ENCODE results near the gene IGSF1.
"Not testable (repeated sequence)": the region's sequence is repeated elsewhere in the genome, so short reads cannot be mapped to it uniquely, and the experiment has no call there.

Gene IGSF1

DNA sequence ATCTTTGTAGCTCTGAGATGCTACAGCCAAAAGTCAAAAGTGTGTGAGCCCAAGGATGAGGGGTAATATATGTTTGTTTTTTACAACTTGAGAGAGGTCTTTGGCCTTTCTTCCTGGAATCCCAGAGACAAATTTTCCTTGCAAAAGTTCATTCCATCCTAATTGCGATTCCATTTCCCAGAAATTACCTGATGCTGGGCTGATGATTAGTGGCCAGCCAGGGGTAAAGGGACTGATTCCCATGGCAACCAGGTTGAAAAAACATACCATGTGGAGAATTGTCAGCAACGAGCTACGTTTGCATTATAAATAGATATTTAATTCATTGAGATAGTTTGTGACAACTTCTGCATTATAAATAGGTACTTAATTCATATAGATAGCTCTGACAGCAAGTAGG, 17.8 kb downstream of the IGSF1 start:
- no peak for DNase-seq

DNA sequence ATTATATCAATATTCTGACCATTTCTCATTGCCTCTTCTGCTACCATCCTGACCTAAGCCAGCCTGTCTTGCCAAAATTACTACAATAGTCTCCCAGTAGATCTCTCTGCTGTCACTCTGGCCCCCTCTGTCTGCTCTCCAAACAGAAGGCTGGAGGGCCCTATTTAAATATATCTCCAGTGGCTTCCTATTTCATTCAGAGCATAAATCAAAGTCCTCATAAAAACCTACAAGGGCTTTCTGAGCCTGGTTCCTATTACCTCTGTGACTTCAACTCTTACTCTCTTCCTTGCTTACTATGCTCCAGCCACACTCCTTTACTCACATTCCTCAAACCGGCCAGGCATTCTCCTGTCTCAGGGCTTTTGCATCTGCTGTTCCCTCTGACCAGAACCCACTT, 19.0 kb downstream of the IGSF1 start:
- DNase-seq = no peak

DNA sequence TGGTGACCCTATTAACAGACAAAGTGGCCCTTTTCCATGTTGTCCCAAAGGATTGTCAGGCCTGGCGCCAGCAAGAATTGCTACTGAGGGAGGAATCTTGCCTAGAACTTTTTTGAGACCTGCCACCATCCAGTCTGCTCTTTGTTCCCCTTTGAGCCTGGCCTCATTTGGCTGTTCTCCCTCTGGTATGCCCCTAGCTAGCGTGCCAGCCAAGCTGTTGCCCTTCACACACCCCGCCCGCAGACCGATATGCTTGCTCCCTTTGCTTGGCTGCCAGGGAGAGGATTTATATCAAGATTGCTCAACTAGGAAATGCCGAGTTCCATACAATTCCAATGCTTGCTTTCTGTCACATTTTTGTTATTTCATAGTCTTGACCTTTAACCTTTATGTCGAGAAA, 24.4 kb downstream of the IGSF1 start:
- no peak for DNase-seq

DNA sequence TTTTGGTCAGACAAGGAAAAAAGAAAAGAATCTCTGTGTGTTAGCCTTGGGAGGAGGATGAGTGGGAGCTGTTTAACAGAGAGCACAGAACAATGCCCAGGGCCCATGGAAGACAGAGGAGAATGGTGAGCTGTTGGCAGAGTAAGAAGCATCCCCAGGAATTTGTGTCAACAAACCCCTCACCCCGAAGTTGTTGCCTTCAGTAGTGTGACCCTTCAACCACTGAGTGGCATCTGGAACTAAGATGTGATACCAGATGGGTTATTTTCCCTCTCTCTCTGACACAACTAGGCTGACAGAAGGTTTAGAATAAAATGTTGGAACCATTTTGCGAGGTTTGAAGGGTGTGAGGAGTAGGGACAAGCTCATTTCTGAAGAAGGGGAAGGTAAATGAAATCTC, 25.1 kb downstream of the IGSF1 start:
- no peak for DNase-seq

DNA sequence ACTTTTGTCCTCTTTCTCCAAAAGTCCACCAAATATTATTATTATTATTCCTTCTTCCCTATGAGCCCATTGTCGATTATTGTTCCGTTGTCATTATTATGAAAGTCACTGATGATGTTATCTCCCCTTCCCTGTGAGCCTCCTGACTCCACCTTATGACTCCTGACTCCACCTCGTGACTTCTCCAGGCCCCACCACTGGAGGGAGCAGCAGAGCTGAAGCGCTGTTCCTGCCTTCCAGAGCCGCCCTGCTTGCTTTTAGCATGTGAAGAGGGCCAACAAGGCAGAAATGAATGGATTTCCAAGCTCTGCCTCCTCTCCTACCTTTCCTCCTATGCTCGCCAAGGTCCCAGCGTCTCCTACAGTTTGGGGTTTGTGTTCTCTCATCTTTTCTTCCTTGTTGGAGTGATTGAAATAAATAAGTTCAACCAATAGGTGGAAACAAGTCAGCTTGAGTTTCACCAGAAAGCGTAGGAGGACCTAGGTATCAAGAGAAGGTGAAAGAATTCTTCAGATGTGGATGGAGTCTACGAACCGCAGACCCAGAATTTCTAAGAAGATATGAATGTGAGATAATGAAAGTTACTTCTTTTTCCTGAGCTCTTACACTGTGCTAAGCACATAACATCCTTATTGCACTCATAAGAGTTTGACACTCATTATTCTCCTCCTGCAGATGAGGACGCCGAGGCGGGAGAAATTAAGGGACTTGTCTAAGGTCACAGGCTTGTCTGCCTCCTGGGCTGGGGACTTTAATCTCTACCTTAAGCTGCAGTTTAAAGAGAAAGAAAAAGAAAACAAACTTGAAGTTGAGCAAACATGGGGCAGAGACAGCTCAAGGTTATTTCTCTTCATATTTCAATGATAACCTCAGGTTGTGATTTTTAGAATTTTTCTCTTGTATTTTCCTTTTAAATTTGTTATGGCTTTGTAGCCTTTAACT, 26.1 kb downstream of the IGSF1 start:
- DNase-seq = no peak

DNA sequence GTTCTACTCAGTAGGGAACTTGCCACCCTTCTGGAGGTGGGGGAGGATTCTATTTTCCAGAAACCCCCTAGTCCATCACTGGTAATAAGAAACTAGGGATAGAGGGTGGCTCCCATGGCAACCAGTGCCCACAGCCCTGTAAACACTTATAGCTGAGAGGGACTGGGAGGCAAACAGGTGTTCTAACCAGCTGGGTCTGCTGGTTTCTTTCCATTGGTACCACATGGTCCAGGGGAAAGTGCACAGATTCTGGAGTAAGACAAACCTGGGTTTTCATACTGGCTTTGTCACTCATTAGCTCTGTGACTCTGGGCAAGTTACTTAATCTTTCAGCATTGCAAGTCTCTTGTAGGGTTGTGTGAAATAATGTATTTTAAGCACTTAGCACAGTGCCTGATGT, 26.9 kb downstream of the IGSF1 start:
- DNase-seq = no peak

DNA sequence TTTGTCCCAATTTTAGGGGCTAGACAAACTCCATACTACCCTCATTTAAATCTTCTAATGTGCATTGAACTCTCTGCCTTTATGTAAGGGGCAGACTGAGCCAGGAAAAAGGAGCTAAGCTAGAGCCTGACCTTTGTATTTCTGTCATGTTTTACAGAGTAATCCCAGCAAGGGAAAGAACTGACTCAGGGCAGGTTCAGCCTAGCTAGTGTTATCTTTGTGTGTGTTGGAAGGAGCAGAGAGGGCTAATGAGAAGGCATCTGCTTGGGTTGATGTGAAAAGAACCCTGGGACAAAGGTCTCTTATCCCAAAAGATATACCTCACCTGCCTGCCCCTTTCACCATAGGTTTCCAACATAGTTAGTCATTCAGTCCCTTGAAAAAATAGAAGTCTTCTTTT, 31.7 kb downstream of the IGSF1 start:
- DNase-seq = no peak

DNA sequence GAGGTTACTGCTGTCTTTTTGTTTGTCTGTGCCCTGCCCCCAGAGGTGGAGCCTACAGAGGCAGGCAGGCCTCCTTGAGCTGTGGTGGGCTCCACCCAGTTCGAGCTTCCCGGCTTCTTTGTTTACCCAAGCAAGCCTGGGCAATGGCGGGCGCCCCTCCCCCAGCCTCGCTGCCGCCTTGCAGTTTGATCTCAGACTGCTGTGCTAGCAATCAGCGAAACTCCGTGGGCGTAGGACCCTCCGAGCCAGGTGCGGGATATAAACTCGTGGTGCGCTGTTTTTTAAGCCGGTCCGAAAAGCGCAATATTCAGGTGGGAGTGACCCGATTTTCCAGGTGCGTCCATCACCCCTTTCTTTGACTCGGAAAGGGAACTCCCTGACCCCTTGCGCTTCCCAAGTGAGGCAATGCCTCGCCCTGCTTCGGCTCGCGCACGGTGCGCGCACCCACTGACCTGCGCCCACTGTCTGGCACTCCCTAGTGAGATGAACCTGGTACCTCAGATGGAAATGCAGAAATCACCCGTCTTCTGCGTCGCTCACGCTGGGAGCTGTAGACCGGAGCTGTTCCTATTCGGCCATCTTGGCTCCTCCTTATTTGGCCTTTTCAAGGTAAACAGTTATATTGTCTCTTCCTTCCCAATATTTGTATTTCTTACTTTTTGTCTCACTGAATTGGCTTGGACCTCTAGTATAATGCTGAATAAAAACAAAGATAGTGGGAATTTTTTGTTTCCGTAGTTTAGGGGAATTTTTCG, 37.9 kb downstream of the IGSF1 start:
- not testable (repeated sequence) for DNase-seq

DNA sequence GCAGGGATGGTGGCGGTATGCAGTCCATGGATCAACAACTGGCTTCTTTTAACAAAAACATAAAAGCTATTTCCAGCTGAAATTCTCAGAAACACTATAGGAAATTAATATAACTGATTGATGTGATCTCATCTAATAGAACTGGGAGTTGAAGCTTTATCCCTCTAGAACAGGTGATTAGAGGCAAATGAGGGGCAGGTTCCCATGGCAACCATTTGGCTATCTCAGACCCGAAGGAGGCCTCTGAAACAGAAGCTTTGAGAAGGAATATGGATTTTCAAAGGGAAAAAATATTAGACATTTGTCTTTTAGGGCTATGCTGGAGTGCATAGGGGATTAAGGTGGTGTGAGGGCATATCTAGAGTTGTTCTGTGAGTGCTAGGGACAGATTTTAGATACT, 50.0 kb downstream of the IGSF1 start:
- DNase-seq = no peak

DNA sequence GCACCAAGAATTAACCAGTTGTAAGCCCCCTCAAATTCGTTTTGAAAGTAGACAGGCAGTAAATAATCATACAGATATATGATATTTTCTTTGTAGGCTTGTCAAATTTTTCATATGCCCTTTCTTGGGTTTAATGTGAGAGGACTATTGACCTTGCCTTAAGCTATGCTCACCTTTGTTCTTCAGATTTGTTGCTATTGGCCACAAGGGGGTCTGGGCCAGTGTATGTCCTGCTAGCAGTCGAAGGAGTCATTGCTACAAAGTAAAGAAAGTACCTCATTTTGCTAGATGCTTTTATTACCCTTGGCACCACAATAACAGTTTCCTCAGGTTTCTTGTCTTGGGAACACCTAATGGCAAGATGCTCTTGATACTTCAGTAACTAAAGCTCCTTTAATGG, 51.7 kb downstream of the IGSF1 start:
- no peak for DNase-seq

DNA sequence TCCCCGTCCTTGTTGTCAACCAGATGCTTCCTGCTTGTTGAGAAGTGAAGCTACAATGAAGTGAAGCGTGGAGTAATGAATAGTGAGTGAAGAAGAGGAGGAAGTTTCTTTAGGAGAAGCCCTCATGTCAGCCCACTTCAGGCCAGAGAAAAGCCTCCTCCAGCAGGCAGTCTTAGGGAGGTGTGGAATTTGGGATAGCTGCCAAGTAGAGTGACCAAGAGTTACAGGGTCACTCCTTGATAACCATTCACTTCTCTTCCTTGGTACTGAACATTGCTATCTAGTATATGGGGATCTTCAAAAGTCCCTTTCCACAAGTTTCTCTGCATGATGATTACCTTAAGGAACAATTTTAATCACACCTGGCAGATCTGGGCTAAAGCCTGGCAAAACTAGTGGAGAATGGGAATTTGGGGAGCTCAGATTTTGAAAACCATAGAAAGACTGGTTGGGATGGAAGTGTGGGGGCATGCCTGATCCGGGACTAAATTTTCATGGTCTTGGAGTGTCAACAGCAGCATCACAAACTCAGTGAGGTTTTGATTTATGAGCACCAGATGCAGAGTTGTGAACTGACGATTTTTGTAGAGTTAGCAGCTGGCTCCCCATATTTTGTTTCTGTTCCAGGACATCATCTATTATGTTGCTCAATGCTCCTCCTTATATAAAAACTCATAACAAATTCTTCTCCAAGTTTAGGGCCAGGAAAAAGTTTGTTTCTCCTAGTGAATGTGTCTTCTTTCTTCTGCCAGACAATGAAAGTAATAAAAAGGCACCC, 53.1 kb downstream of the IGSF1 start:
- no peak for DNase-seq

DNA sequence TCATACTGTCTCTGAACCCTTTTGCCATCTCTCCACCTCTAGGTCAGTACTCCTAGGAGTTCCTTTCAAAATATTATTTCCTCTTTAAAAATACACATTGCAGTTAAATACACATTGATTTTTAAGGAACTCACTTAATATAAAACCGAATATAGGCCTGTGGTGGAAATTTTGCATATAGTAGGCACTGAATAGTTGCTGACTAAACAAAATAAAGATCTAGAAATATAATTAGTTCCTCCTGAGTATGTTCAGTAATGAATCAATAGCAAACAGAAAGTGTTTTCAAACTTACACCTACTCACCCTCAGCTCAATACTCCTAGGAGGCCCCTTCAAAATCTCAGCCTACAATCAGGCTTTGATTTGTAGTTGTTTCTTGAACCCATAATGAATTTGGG, 61.5 kb downstream of the IGSF1 start:
- DNase-seq = no peak

DNA sequence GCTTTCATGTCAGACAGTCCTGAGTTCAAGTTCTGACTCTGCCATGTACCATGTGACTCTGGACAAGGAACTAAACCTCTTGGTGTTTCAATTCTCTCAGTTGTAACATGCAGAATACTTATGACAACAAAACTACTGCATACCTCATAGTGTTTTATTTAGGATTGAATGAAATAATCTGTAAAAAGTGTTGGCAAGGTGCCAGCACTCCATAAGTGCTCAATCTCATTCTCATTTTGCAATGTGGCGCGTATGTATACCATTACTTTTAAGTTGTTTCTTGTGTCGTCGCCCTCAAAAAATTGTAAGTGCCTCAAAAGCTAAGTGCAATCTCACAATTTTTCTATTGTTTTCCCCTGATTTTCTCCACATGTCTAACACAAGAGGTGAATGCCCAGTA, 62.5 kb downstream of the IGSF1 start:
- DNase-seq = no peak

DNA sequence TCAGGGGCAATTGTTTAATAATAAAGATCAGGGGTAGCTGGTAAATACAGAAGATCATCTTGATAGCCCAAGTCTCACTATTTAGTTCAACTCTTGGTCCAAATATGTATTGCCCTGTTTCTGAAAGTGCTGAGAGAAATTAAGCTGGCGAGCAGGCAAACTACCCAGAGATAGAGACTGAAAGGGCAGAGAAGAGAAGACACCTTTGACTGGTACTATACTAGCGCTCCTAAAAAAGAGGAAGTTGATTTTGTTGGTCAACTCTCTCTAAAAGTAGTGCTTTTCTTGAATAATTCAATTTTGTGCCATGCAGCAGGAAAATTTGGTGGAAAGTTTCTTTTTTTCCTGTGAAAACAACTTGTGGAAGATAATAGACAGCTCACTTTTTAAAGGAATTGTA, 64.0 kb downstream of the IGSF1 start:
- DNase-seq = no peak

Measured in activated effector memory CD4-positive, alpha-beta T cell treated with anti-CD3 and anti-CD28 coated beads, Interleukin-2, amount 50 U/mL, for 16 hours (primary cell).